ENCODE results near the gene TBCD.

The TBCD gene

GRCh38 chr17:82956726-82957468 lies 205.0 kb downstream of the TBCD start:
- Histone ChIP-seq H3K4me2 (ENCODE audit: low read depth, low read length, poor library complexity, severe bottlenecking) (no peak overlapping the region), H3K27me3 (ENCODE audit: low read length) (no peaks in the 10 kb centered on the region), H3K9me3 (ENCODE audit: insufficient read depth, low read length) (no peaks in the 10 kb centered on the region), H3K9ac (ENCODE audit: low read length) (no peak overlapping the region), H3K4me3 (ENCODE audit: insufficient read depth, low read length, poor library complexity, severe bottlenecking) (no peak overlapping the region), H3K9me2 (replicated peaks; ENCODE audit: insufficient read depth, low read length) (no peaks in the 10 kb centered on the region), H2AFZ (ENCODE audit: low read depth, low read length, severe bottlenecking) (no peak overlapping the region), H3K36me3 (ENCODE audit: low read length) (no peaks in the 10 kb centered on the region), H3K27ac (ENCODE audit: low read depth, low read length) (no peak overlapping the region), H3F3A (ENCODE audit: insufficient read depth) (no peaks in the 10 kb centered on the region), H3K79me2 (ENCODE audit: insufficient read depth, low read length) (no peaks in the 10 kb centered on the region), H4K20me1 (ENCODE audit: low read depth, low read length) (no peaks in the 10 kb centered on the region)
- no peak for TF ChIP-seq EZH2phosphoT487 (conservative IDR thresholded peaks at IDR 0.05; ENCODE audit: low read length)
- TF ChIP-seq CTCF (IDR thresholded peaks at IDR 0.05; ENCODE audit: insufficient read depth, low read length, poor library complexity, severe bottlenecking): no peak

GRCh38 chr17:82957469-82957795 lies 205.6 kb downstream of the TBCD start:
- no peak overlapping the region for H3K4me3 ChIP-seq (ENCODE audit: insufficient read depth, low read length, poor library complexity, severe bottlenecking)
- no peaks in the 10 kb centered on the region for H3K9me2 ChIP-seq (replicated peaks; ENCODE audit: insufficient read depth, low read length)

GRCh38 chr17:82957961-82958561 lies 206.2 kb downstream of the TBCD start:
- H3F3A ChIP-seq (ENCODE audit: insufficient read depth): no peaks in the 10 kb centered on the region
- no peak overlapping the region for H3K27ac ChIP-seq (ENCODE audit: low read depth, low read length)
- no peaks in the 10 kb centered on the region for H3K79me2 ChIP-seq (ENCODE audit: insufficient read depth, low read length)
- H3K9me2 ChIP-seq (replicated peaks; ENCODE audit: insufficient read depth, low read length): no peaks in the 10 kb centered on the region
- no peak overlapping the region for H2AFZ ChIP-seq (ENCODE audit: low read depth, low read length, severe bottlenecking)
- H3K4me2 ChIP-seq (ENCODE audit: low read depth, low read length, poor library complexity, severe bottlenecking): no peak overlapping the region
- no peak overlapping the region for H3K4me3 ChIP-seq (ENCODE audit: insufficient read depth, low read length, poor library complexity, severe bottlenecking)
- no peak overlapping the region for H3K9ac ChIP-seq (ENCODE audit: low read length)
- no peaks in the 10 kb centered on the region for H3K9me3 ChIP-seq (ENCODE audit: insufficient read depth, low read length)
- H3K36me3 ChIP-seq (ENCODE audit: low read length): no peaks in the 10 kb centered on the region
- no peaks in the 10 kb centered on the region for H3K27me3 ChIP-seq (ENCODE audit: low read length)
- H4K20me1 ChIP-seq (ENCODE audit: low read depth, low read length): no peaks in the 10 kb centered on the region
- TF ChIP-seq EZH2phosphoT487 (conservative IDR thresholded peaks at IDR 0.05; ENCODE audit: low read length) (no peak), CTCF (IDR thresholded peaks at IDR 0.05; ENCODE audit: insufficient read depth, low read length, poor library complexity, severe bottlenecking) (no peak)

More at GRCh38 chr17:82957469-82957795, 205.6 kb downstream of the TBCD start:
- H2AFZ ChIP-seq (ENCODE audit: low read depth, low read length, severe bottlenecking): no peak overlapping the region
- H3K4me2 ChIP-seq (ENCODE audit: low read depth, low read length, poor library complexity, severe bottlenecking): no peak overlapping the region
- H3K9me3 ChIP-seq (ENCODE audit: insufficient read depth, low read length): no peaks in the 10 kb centered on the region
- no peak overlapping the region for H3K27ac ChIP-seq (ENCODE audit: low read depth, low read length)
- H3K27me3 ChIP-seq (ENCODE audit: low read length): no peaks in the 10 kb centered on the region
- no peaks in the 10 kb centered on the region for H3F3A ChIP-seq (ENCODE audit: insufficient read depth)
- H3K79me2 ChIP-seq (ENCODE audit: insufficient read depth, low read length): no peaks in the 10 kb centered on the region
- no peak overlapping the region for H3K9ac ChIP-seq (ENCODE audit: low read length)
- no peak for TF ChIP-seq EZH2phosphoT487 (conservative IDR thresholded peaks at IDR 0.05; ENCODE audit: low read length)
- TF ChIP-seq CTCF (IDR thresholded peaks at IDR 0.05; ENCODE audit: insufficient read depth, low read length, poor library complexity, severe bottlenecking): no peak
- no peaks in the 10 kb centered on the region for H4K20me1 ChIP-seq (ENCODE audit: low read depth, low read length)
- no peaks in the 10 kb centered on the region for H3K36me3 ChIP-seq (ENCODE audit: low read length)
